ENCODE data around the gene KIAA0930.
"Not testable (repeated sequence)": the region's sequence is repeated elsewhere in the genome, so short reads cannot be mapped to it uniquely, and the experiment has no call there.

KIAA0930 gene

GRCh38 chr22:45262931-45263462, 22.3 kb upstream of the KIAA0930 start:
- DNase-seq: no peak

- DNase-seq: peak; percentile 76 to 86 (median 80)
Observed at GRCh38 chr22:45262195-45262930, 21.7 kb upstream of the KIAA0930 start.

GRCh38 chr22:45261407-45262088, 20.9 kb upstream of the KIAA0930 start:
- no peak for DNase-seq

DNA sequence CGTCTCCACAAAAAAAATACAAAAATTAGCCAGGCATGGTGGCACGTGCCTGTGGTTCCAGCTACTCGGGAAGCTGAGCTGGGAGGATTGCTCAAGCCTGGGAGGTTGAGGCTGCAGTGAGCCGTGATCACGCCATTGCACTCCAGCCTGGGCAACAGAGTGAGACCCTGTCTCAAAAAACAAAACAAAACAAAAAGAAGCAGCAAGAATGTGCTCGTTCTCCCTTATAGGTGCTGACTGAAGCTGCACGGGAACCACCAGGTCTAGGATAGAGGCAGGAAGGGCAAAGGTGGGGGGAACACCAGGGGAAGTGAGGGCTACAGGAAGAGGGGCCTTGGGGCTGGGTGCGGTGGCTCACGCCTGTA, 19.7 kb upstream of the KIAA0930 start:
- not testable (repeated sequence) for DNase-seq

DNA sequence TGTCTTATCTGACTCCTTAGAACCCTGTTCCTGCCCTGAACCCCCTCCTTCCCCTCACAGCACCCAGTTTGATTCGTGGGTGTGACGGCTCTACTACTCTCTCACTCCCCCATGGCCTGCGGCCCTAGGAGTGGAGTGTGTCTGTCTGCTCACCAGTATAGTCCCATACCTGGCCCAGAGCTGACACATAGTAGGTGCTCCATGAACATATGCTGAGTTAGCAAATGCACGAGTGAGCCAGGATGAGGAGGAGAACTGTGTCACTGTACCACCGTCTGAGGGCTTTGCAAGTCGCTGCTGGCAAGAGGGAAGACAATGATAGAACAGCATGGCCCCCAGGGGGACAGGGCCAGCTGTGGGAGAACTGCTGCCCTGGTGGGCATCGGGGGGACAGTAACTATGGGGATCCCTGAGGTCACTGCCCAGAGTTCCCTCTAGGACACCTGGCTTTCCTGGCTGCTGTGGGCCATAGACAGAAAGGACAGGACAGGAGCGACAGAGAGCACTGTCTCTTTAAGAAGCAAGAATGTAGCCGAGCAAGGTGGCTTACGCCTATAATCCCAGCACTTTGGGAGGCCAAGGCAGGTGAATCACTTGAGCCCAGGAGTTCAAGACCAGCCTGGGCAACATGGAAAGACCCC, 19.2 kb upstream of the KIAA0930 start:
- DNase-seq: no peak

DNA sequence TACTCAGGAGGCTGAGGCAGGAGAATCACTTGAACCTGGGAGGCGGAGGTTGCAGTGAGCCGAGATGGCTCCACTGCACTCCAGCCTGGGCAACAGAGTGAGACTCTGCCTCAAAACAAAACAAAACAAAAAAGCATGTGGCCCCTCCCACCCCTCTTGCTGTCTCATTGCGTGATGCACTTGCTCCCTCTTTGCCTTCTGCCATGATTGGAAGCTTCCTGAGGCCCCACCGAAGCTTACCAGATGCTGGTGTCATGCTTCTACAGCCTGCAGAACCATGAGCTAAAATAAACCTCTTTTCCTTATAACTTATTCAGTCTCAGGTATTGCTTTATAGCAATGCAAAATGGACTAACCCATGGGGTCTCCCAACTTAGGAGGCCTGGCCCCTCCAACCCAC, 17.2 kb upstream of the KIAA0930 start:
- DNase-seq: not testable (repeated sequence)

DNA sequence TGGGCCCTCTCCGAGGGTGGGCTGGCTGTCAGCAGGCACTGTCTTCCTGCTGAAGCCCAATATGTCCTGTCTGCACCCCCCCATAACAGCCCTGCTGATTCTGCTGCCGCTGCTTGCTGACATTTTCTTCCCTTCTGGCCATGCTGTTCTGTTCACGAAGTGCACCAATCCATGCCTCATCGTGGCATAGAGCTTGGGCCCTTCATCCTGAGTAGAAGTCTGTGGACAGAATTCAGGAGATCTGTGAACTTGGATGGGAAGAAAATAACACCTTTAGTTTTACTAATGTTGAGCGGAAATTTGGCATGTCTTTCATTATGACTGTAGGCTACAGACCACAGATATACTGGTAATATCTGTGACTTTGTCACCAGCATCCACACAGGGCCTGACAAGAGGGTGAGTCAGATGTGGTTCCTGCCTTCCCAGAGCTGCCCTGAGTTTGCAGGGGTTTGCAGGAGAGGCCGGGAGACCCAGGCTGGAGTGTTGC, 14.1 kb upstream of the KIAA0930 start:
- DNase-seq: no peak

DNA sequence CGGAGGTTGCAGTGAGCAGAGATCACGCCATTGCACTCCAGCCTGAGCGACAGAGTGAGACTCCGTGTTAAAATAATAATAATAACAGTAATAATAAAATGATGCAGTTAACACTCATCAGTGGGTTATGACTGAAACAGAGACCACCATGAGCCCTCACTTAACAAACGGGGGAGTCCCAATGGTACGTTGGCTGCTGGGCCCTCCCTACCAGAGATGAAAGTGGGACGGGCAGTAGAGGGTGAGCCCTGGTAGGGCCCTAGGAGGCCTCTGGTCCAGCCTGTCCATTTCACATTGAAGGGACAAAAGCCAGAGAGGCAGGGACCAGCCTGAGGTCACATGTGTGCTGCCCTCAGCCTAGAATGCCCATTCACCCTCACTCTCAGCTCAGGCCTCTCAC, 13.7 kb upstream of the KIAA0930 start:
- no peak for DNase-seq

DNA sequence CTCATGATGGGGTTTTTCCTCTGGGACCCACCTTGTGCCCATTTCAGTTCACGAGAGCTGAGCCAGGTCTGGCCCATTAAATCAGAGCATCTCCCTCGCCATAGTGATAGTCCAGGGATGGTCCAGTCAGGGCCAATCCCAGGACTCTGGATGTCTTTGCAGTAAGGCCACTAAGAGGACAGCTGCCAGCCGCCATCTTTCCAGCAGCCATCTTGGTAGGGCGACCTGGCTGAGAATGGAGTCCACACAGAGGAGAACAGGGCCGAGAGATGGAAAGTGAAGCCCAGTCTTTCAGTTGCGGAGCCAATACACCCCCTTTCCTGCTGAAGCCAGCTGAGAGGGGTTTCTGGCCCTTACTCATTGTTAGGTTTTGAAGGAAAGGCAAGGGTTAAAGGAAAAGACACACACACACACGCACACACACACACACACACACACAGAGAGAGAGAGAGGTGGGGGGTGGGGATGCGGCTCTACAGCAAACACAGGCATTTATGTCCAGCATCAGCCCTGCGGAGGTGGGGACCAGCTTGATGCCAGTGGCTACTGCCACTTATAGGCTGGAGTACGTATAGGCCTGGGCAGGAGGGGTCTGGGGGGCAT, 12.4 kb upstream of the KIAA0930 start:
- no peak for DNase-seq

DNA sequence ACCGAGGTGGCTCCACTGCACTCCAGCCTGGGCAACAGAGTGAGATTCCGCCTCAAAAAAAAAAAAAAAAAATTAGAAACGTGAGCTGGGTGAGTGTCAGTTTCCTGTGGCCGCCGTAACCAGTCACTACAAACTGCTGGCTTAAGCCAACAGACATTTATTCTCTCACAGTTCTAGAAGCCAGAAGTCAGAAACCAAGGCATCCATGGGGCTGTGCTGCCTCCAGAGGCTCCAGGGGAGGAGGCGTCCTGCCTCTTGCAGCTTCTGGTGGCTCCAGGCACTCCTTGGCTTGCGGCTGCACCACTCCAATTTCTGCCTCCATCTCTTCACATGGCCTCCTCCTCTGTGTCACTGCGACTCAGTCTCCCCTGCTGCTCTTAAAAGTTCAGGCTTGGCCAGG, 11.1 kb upstream of the KIAA0930 start:
- no peak for DNase-seq

- no peak for DNase-seq
Observed at GRCh38 chr22:45248832-45249561, 8.3 kb upstream of the KIAA0930 start.

- DNase-seq: peak; percentile 54 to 73 (median 66)
Observed at GRCh38 chr22:45246060-45246985, 5.6 kb upstream of the KIAA0930 start.

GRCh38 chr22:45244916-45245315, 4.2 kb upstream of the KIAA0930 start:
- no peak for DNase-seq

DNA sequence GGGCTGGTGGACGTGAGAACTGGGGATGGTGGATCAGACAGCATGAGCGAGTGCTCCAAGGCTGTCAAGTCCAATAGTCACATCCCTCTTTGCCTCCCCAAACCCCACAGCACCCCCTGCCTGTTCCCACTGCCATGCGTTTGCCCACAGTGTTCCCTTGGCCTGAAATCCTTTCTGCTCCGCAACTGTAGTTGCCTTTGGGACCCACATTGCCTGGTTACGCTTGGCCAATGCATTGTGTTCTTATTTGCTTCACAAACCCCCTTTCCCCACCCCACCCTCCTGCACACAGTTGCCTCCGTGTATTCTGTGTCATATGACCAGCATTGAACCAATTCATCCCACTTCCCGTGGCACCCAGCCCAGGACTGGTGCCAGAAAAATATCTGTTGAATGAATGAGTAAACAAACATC, 2.1 kb upstream of the KIAA0930 start:
- DNase-seq: peak; percentile 47 to 60 (median 49)

DNA sequence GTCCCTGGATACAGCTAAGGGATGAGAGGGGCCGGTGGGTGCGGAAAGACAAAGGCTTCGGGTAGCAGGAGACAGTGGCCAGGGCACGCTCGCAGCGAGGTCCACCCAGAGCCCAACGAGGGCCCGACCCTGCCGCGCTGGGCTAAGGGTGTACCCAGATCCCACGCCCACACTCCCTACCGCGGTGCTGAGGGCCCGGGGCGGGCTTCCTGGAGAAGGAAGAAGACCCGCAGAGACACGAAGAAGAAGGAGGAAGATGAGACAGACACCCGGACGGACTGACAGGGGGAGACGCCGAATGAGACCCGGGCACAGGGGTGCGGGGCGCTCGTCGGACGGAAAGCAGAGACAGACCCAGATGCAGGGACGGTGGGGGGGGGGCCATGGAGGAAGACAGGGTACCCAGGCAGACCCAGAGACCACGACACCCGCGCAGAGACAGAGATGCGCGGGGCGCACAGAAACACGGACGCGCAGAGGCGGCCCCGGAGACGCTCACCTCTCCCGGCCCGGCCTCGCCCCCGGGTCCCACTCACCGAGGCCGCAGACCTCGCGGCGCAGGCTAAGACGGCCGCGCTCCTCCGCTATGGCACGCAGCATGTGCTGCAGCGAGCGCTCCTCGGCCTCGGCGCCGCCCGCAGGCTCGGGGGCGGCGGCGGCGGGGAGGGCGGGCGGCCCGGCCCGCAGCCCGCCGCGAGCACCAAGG, 437 bp downstream of the KIAA0930 start:
- peak; percentile 58 to 78 (median 58) for DNase-seq

GRCh38 chr22:45239681-45240051, 1.0 kb downstream of the KIAA0930 start:
- DNase-seq: peak in 1 of 3 donors; percentile 75

GRCh38 chr22:45238957-45239680, 1.6 kb downstream of the KIAA0930 start:
- DNase-seq: peak; percentile 62 to 79 (median 69)

GRCh38 chr22:45238076-45238956, 2.4 kb downstream of the KIAA0930 start:
- DNase-seq: no peak

Data from suppressor macrophage treated with lipopolysaccharide for 1 hour (primary cell).